Measurements from ENCODE around the gene FKBP1B.

Gene FKBP1B

DNA sequence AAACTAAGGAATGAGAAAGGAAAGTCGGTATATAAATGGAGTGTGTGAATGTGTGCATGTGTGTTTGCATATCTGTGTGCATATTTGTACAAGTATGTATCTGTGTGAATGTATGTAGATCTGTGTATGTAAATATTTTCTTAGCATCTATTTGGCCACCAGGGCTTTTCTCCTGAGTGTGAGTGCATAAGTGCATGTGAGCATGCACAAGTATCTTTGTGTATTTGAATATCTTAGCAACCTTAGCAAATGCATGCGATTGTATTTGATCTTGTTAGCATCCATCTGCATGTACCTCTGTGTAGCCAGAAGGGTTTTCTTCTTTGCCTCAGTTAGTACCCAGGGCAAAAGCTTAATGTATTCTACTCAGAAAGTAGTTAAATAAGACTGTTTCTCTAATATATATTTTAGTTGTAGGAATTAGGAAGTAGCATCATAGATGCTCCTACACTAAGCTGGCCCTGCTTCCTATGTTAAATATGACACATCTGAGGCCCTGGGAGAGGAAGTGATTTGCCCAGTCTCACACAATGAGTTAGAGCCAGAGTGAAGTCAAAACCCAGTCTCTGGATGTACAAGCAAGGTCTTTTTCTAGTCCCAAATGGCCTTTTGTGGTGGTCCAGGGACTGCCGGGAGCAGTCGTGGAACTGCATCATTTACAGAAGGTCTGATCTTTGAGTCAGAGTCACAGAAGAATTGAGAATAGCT lies 9.2 kb downstream of the FKBP1B start (continued):
- TF ChIP-seq, protein P1, sequence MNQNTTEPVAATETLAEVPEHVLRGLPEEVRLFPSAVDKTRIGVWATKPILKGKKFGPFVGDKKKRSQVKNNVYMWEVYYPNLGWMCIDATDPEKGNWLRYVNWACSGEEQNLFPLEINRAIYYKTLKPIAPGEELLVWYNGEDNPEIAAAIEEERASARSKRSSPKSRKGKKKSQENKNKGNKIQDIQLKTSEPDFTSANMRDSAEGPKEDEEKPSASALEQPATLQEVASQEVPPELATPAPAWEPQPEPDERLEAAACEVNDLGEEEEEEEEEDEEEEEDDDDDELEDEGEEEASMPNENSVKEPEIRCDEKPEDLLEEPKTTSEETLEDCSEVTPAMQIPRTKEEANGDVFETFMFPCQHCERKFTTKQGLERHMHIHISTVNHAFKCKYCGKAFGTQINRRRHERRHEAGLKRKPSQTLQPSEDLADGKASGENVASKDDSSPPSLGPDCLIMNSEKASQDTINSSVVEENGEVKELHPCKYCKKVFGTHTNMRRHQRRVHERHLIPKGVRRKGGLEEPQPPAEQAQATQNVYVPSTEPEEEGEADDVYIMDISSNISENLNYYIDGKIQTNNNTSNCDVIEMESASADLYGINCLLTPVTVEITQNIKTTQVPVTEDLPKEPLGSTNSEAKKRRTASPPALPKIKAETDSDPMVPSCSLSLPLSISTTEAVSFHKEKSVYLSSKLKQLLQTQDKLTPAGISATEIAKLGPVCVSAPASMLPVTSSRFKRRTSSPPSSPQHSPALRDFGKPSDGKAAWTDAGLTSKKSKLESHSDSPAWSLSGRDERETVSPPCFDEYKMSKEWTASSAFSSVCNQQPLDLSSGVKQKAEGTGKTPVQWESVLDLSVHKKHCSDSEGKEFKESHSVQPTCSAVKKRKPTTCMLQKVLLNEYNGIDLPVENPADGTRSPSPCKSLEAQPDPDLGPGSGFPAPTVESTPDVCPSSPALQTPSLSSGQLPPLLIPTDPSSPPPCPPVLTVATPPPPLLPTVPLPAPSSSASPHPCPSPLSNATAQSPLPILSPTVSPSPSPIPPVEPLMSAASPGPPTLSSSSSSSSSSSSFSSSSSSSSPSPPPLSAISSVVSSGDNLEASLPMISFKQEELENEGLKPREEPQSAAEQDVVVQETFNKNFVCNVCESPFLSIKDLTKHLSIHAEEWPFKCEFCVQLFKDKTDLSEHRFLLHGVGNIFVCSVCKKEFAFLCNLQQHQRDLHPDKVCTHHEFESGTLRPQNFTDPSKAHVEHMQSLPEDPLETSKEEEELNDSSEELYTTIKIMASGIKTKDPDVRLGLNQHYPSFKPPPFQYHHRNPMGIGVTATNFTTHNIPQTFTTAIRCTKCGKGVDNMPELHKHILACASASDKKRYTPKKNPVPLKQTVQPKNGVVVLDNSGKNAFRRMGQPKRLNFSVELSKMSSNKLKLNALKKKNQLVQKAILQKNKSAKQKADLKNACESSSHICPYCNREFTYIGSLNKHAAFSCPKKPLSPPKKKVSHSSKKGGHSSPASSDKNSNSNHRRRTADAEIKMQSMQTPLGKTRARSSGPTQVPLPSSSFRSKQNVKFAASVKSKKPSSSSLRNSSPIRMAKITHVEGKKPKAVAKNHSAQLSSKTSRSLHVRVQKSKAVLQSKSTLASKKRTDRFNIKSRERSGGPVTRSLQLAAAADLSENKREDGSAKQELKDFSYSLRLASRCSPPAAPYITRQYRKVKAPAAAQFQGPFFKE (tag by site-specific recombination; IDR thresholded peaks at IDR 0.05; ENCODE audit: borderline replicate concordance): no peak
- TF ChIP-seq ZNF707 (tag by site-specific recombination; IDR thresholded peaks at IDR 0.05) (no peak), ZNF112 (tag by site-specific recombination; IDR thresholded peaks at IDR 0.05) (no peak), ZNF473 (tag by site-specific recombination; IDR thresholded peaks at IDR 0.05) (no peak), ZXDB (tag by site-specific recombination; IDR thresholded peaks at IDR 0.05) (no peak), ZNF133 (tag by site-specific recombination; IDR thresholded peaks at IDR 0.05) (no peak)
- TF ChIP-seq, protein P2, sequence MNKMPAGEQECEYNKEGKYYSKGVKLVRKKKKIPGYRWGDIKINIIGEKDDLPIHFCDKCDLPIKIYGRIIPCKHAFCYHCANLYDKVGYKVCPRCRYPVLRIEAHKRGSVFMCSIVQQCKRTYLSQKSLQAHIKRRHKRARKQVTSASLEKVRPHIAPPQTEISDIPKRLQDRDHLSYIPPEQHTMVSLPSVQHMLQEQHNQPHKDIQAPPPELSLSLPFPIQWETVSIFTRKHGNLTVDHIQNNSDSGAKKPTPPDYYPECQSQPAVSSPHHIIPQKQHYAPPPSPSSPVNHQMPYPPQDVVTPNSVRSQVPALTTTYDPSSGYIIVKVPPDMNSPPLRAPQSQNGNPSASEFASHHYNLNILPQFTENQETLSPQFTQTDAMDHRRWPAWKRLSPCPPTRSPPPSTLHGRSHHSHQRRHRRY (tag by site-specific recombination; IDR thresholded peaks at IDR 0.05): no peak

- Histone ChIP-seq H3K4me3 (ENCODE audit: low read depth, low read length) (no peak overlapping the region), H3K9me3 (ENCODE audit: control insufficient read depth, insufficient read depth, low read depth, low read length) (no peaks in the 10 kb centered on the region), H3K4me1 (ENCODE audit: control insufficient read depth, insufficient read depth, low read length) (no peaks in the 10 kb centered on the region), H3K27ac (ENCODE audit: extremely low read depth, low read depth, low read length) (no peak overlapping the region), H3K36me3 (ENCODE audit: control insufficient read depth in 2 of 2, insufficient read depth in 1 of 2, low read length in 2 of 2) (peaks cover 16 to 77% of the 10 kb centered on the region in 2 experiments)
- ChIA-PET CTCF (interaction anchor here (1.3 kb wide), 1 partner anchor 19 kb away, joined by 7 read pairs; the partner anchor contains the start of gene TP53I3), POLR2A (interaction anchor here (2.2 kb wide), 1 partner anchor 11 kb away, joined by 5 read pairs; the partner anchor contains the start of gene SF3B6)
- TF ChIP-seq ZNF426 (tag by site-specific recombination; IDR thresholded peaks at IDR 0.05) (no peak), PBX3 (CRISPR knock-in tag; IDR thresholded peaks at IDR 0.05) (no peak), ZNF423 (tag by site-specific recombination; IDR thresholded peaks at IDR 0.05) (no peak), ZSCAN16 (tag by site-specific recombination; IDR thresholded peaks at IDR 0.05) (no peak), REPIN1 (tag by site-specific recombination; IDR thresholded peaks at IDR 0.05; ENCODE audit: low read depth) (no peak), ZNF529 (tag by site-specific recombination; IDR thresholded peaks at IDR 0.05; ENCODE audit: insufficient replicate concordance) (no peak), SP2 (tag by site-specific recombination; IDR thresholded peaks at IDR 0.05) (no peak), ZFP3 (tag by site-specific recombination; IDR thresholded peaks at IDR 0.05; ENCODE audit: low read depth) (no peak), ZNF223 (tag by site-specific recombination; IDR thresholded peaks at IDR 0.05) (no peak), ZNF155 (tag by site-specific recombination; IDR thresholded peaks at IDR 0.05) (no peak), ZNF404 (tag by site-specific recombination; IDR thresholded peaks at IDR 0.05) (no peak), KLF8 (tag by site-specific recombination; IDR thresholded peaks at IDR 0.05) (no peak), YY1 (tag by site-specific recombination; IDR thresholded peaks at IDR 0.05) (no peak), SETDB1 (IDR thresholded peaks at IDR 0.05; ENCODE audit: insufficient read length, low read length) (no peak), ZSCAN23 (tag by site-specific recombination; IDR thresholded peaks at IDR 0.05) (no peak)
- TF ChIP-seq, protein P3, sequence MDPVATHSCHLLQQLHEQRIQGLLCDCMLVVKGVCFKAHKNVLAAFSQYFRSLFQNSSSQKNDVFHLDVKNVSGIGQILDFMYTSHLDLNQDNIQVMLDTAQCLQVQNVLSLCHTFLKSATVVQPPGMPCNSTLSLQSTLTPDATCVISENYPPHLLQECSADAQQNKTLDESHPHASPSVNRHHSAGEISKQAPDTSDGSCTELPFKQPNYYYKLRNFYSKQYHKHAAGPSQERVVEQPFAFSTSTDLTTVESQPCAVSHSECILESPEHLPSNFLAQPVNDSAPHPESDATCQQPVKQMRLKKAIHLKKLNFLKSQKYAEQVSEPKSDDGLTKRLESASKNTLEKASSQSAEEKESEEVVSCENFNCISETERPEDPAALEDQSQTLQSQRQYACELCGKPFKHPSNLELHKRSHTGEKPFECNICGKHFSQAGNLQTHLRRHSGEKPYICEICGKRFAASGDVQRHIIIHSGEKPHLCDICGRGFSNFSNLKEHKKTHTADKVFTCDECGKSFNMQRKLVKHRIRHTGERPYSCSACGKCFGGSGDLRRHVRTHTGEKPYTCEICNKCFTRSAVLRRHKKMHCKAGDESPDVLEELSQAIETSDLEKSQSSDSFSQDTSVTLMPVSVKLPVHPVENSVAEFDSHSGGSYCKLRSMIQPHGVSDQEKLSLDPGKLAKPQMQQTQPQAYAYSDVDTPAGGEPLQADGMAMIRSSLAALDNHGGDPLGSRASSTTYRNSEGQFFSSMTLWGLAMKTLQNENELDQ (tag by site-specific recombination; IDR thresholded peaks at IDR 0.05; ENCODE audit: low read depth): no peak
- TF ChIP-seq, protein P4, sequence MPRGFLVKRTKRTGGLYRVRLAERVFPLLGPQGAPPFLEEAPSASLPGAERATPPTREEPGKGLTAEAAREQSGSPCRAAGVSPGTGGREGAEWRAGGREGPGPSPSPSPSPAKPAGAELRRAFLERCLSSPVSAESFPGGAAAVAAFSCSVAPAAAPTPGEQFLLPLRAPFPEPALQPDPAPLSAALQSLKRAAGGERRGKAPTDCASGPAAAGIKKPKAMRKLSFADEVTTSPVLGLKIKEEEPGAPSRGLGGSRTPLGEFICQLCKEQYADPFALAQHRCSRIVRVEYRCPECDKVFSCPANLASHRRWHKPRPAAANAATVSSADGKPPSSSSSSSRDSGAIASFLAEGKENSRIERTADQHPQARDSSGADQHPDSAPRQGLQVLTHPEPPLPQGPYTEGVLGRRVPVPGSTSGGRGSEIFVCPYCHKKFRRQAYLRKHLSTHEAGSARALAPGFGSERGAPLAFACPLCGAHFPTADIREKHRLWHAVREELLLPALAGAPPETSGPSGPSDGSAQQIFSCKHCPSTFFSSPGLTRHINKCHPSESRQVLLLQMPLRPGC (tag by site-specific recombination; IDR thresholded peaks at IDR 0.05): no peak
Measured at GRCh38 chr2:24065341-24065740, 15.8 kb downstream of the FKBP1B start.

Data from HEK293 (cell line).